OCI-LY1 (cell line): ENCODE measurements around the gene PEAK1.

Experiments
- H2AFZ ChIP-seq: fragments of 200-600 bp; sonication (generic), shearing (Covaris generic); 2 replicates; pipeline ENCODE4 v1.6.0; 2014; ENCODE audit warnings: antibody characterized with exemption, mild to moderate bottlenecking, low read length
- H3F3A ChIP-seq: fragments of 200-600 bp; sonication (generic), shearing (Covaris generic); 2 replicates; pipeline ENCODE4 v1.6.0; 2014; ENCODE audit warnings: mild to moderate bottlenecking, antibody characterized with exemption, low read length, moderate library complexity; ENCODE audit not compliant: insufficient read depth
- H3K27ac ChIP-seq: fragments of 200-600 bp; sonication (generic); 2 replicates; pipeline ENCODE4 v1.5.1; 2014; ENCODE audit warnings: low read length, mixed run types, mild to moderate bottlenecking, low read depth; ENCODE audit not compliant: poor library complexity, severe bottlenecking
- H3K27me3 ChIP-seq: fragments of 200-600 bp; sonication (generic); 2 replicates; pipeline ENCODE4 v1.6.0; 2014; ENCODE audit warnings: antibody characterized with exemption, mild to moderate bottlenecking, low read length, moderate library complexity; ENCODE audit not compliant: insufficient read depth
- H3K36me3 ChIP-seq: fragments of 200-600 bp; sonication (generic); 2 replicates; pipeline ENCODE4 v1.6.1; 2014; ENCODE audit warnings: mild to moderate bottlenecking, antibody characterized with exemption, low read length, moderate library complexity, mixed read lengths; ENCODE audit not compliant: insufficient read depth
- H3K4me1 ChIP-seq: fragments of 200-600 bp; sonication (generic); 2 replicates; pipeline ENCODE4 v1.5.1; 2014; ENCODE audit warnings: mild to moderate bottlenecking, low read length, moderate library complexity; ENCODE audit not compliant: insufficient read depth, severe bottlenecking
- H3K4me2 ChIP-seq: fragments of 200-600 bp; sonication (generic), shearing (Covaris generic); 2 replicates; pipeline ENCODE4 v1.6.1; 2014; ENCODE audit warnings: low read length
- H3K4me3 ChIP-seq: fragments of 200-600 bp; sonication (generic); 2 replicates; pipeline ENCODE4 v1.5.1; 2014; ENCODE audit warnings: low read length, low read depth, mild to moderate bottlenecking, mixed read lengths; ENCODE audit not compliant: poor library complexity, severe bottlenecking
- H3K79me2 ChIP-seq: fragments of 200-600 bp; shearing (Covaris generic); 2 replicates; pipeline ENCODE4 v1.6.1; 2016; ENCODE audit warnings: mixed run types, low read length, mixed read lengths; ENCODE audit not compliant: insufficient read depth
- H3K9ac ChIP-seq: fragments of 200-600 bp; sonication (generic), shearing (Covaris generic); 2 replicates; pipeline ENCODE4 v1.6.1; 2014; ENCODE audit warnings: mild to moderate bottlenecking, low read length, mixed read lengths
- H3K9me2 ChIP-seq: fragments of 200-600 bp; sonication (generic), shearing (Covaris generic); 2 replicates; pipeline ENCODE4 v1.6.1; 2014; ENCODE audit warnings: low read depth, mild to moderate bottlenecking, low read length, mixed read lengths
- H3K9me3 ChIP-seq: fragments of 200-600 bp; shearing (Covaris generic); 2 replicates; pipeline ENCODE4 v1.6.1; 2014; ENCODE audit warnings: low read length, mixed read lengths
- H4K20me1 ChIP-seq: fragments of 200-600 bp; sonication (generic), shearing (Covaris generic); 2 replicates; pipeline ENCODE4 v1.6.0; 2016; ENCODE audit warnings: mild to moderate bottlenecking, low read length; ENCODE audit not compliant: insufficient read depth
- EZH2 ChIP-seq: fragments of 200-600 bp; sonication (generic), shearing (Covaris generic); IDR thresholded peaks from 2 replicates; pipeline ENCODE4 v1.8.0; 2017; ENCODE audit warnings: borderline replicate concordance, mixed run types, mild to moderate bottlenecking, antibody characterized with exemption, low read length, moderate library complexity, mixed read lengths
- TF ChIP-seq, protein P1 (sequence below): fragments of 200-600 bp; sonication (generic), shearing (Covaris generic); IDR thresholded peaks from 2 replicates; pipeline ENCODE4 v1.5.1; 2017; ENCODE audit warnings: mild to moderate bottlenecking, antibody characterized with exemption, low read length, moderate library complexity, mixed read lengths

Gene PEAK1

DNA sequence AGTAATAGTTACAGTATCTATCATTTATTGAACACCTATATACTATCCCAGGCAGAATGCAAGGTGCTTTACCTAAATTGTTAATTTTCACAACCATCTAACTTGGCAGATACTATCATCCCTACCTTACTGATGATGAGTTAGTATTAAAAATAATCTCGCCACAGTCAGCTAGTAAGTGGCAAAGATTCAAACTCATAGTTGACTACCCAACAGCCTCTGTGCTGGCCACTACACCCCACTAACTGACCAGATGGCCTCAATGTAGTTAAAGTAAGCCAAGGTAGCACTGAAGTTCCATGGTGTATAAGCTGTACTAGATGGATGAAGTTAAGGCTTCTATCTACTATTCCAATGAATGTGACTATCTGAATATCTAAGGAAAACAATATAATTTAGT lies 44.8 kb downstream of the PEAK1 start:
- H3K9me3 ChIP-seq, result no peaks in the 10 kb centered on the region
- no peaks in the 10 kb centered on the region for H3F3A ChIP-seq
- H2AFZ ChIP-seq, result no peak overlapping the region
- TF ChIP-seq, protein P1, sequence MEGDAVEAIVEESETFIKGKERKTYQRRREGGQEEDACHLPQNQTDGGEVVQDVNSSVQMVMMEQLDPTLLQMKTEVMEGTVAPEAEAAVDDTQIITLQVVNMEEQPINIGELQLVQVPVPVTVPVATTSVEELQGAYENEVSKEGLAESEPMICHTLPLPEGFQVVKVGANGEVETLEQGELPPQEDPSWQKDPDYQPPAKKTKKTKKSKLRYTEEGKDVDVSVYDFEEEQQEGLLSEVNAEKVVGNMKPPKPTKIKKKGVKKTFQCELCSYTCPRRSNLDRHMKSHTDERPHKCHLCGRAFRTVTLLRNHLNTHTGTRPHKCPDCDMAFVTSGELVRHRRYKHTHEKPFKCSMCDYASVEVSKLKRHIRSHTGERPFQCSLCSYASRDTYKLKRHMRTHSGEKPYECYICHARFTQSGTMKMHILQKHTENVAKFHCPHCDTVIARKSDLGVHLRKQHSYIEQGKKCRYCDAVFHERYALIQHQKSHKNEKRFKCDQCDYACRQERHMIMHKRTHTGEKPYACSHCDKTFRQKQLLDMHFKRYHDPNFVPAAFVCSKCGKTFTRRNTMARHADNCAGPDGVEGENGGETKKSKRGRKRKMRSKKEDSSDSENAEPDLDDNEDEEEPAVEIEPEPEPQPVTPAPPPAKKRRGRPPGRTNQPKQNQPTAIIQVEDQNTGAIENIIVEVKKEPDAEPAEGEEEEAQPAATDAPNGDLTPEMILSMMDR, result no peak
- TF ChIP-seq EZH2, result no peak
- H3K4me2 ChIP-seq, result no peak overlapping the region
- no peaks in the 10 kb centered on the region for H3K36me3 ChIP-seq
- no peaks in the 10 kb centered on the region for H3K4me1 ChIP-seq
- H3K27me3 ChIP-seq, result no peaks in the 10 kb centered on the region
- no peaks in the 10 kb centered on the region for H3K9me2 ChIP-seq
- no peak overlapping the region for H3K4me3 ChIP-seq
- no peaks in the 10 kb centered on the region for H3K79me2 ChIP-seq
- H3K9ac ChIP-seq, result no peak overlapping the region
- no peaks in the 10 kb centered on the region for H4K20me1 ChIP-seq
- no peak overlapping the region for H3K27ac ChIP-seq

DNA sequence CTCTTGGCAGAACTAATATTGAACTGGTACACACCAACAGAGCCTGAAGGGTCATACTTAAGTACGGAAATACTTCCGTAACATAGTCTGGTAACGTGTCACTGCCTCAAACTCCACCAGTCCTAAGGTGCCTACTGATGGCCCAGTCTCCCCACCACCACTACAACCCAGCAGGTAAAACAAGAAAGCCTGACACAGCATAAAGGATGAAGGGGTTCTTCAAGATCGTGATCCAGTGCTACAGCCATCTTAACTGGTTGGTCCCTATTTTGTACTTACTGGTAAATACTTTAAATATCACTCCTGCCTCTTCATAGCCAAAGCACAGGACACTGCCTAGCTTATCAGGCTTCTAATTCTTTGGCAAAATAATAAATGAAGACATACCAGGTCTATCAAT lies 46.5 kb downstream of the PEAK1 start:
- Histone ChIP-seq H3K79me2 (no peaks in the 10 kb centered on the region), H3F3A (no peaks in the 10 kb centered on the region), H3K9me2 (no peaks in the 10 kb centered on the region), H3K4me2 (no peak overlapping the region), H4K20me1 (no peaks in the 10 kb centered on the region), H3K4me3 (no peak overlapping the region), H3K27me3 (no peaks in the 10 kb centered on the region), H3K27ac (no peak overlapping the region), H3K9me3 (no peaks in the 10 kb centered on the region), H2AFZ (no peak overlapping the region), H3K36me3 (no peaks in the 10 kb centered on the region), H3K4me1 (no peaks in the 10 kb centered on the region), H3K9ac (no peak overlapping the region)
- TF ChIP-seq EZH2, result no peak
- TF ChIP-seq, protein P1, result no peak

DNA sequence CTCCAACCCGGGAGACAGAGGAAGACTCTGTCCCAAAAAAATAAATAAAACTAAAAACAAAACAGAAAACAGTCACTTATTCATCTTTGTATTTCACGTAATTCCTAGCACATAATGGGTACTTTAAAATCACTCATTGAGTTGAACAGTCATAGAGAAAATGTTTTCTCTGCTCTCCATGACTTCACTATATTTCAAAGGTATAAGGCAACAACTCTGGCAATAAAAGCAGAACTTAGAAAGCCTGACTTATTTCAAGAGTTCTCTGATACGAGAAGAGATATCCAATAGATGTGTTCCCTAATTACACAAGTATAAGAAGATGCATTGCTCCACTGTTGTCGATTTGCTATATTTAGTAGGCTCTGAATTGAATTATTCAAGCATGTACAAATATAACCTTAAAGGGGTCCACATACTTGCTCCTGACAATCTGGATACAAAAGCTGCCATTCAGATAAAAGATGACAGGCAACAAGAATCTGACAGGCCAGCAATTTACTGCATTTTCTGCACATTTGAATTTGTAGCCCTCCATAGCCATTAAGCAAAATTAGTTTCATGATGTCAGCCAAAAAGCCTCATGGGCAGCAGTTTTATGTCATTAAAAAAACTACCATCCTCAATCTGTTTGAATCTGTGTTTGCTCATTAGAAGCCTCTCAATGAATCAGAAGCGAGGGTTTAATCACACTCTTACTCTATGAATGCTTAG lies 47.9 kb downstream of the PEAK1 start:
- Histone ChIP-seq H3K4me1 (no peaks in the 10 kb centered on the region), H3K4me2 (no peak overlapping the region), H3K27me3 (no peaks in the 10 kb centered on the region), H2AFZ (no peak overlapping the region), H3K27ac (no peak overlapping the region), H3K79me2 (no peaks in the 10 kb centered on the region), H3K4me3 (no peak overlapping the region), H3F3A (no peaks in the 10 kb centered on the region), H3K9ac (no peak overlapping the region), H3K9me2 (no peaks in the 10 kb centered on the region), H3K36me3 (no peaks in the 10 kb centered on the region), H4K20me1 (no peaks in the 10 kb centered on the region), H3K9me3 (no peaks in the 10 kb centered on the region)
- TF ChIP-seq, protein P1, result no peak
- no peak for TF ChIP-seq EZH2
